ENCODE data around the gene SMKR1.
A peak's percentile ranks its signal among the peaks of the same experiment; 100 is the strongest.
"Not testable (repeated sequence)": the region's sequence is repeated elsewhere in the genome, so short reads cannot be mapped to it uniquely, and the experiment has no call there.

SMKR1 gene

DNA sequence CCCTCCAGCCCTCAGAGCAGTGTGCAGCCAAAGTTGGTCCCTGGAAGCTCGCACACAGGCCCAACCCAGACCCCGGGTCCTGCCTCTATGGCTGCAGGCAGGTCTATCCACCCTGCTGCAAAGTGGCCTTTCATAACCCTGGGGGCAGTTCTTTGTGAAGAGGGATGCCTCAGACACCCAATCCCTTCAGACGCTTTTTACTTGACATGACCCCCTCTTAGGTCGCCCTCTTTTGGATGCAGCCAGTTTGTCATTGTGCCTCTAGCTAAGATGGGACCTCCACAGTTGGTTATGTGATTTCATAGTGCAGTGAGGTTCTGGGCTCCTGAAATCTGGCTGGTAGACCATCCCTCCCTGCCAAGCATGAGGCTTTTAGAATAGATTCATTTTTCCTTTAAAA lies 27.3 kb downstream of the SMKR1 start:
- no peak for DNase-seq (ENCODE audit: low read depth in 2 of 2)

DNA sequence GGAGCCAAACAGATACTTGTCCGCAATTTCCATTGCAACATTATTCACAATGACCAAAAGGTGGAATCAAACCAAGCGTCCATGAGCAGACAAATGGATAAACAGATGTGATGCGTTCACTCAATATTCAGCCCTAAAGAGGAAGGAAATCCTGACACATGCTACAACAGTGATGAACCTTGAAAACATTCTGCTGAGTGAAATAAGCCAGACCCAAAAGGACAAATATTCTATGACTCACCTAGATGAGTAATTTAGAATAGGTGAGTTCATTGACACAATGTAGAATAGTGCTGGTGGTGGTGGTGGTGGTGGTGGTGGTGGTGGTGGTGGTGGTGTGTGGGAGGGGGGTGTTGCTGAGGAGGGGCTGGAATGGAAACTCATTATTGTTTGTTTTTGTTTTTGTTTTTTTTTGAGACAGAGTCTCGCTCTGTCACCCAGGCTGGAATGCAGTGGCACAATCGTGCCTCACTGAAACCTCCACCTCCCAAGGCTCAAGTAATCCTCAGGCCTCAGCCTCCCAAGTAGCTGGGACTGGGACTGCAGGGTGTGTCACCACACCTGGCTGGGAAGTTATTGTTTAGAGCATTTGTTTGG lies 28.6 kb downstream of the SMKR1 start:
- peak in 1 of 2 donors; percentile 18 for DNase-seq (ENCODE audit: low read depth in 2 of 2)

DNA sequence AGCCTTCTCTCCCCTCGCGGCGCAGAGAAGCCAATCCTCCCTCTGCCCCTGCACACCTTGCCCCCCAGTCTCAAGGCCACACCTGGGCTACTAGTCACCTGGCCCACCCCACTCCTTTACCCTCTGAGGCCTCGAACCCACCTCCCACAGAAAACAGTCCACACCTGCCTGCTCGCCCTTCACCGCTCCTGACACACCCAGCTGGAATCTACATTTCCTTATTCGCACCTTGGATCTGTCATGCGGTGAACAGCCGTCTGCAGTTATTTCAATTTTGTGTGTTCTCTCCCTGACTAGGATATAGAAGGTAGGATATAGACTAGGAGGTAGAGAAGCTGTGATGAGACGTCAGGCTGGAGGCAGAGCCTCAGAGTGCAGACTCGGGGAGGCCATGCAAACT lies 29.4 kb downstream of the SMKR1 start:
- DNase-seq (ENCODE audit: low read depth in 2 of 2): no peak

DNA sequence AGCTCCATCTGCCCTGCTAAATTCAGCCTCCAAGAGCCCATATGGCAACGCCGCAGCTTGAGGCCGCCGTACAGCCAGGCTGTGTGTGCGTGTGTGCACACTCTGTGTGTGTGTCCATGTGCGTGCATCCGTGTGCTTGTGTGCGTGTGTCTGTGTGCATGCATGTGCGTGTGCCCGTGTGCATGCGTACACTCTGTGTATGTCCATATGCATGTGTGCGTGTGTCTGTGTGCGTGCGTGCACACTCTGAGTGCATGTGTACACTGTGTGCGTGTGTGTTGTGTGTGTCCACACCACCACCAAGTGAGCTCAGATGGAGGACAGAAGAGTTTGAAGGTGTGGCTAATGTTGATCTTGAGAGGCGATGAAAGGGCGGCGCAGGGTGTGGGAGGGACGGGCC lies 30.0 kb downstream of the SMKR1 start:
- no peak for DNase-seq (ENCODE audit: low read depth in 2 of 2)

DNA sequence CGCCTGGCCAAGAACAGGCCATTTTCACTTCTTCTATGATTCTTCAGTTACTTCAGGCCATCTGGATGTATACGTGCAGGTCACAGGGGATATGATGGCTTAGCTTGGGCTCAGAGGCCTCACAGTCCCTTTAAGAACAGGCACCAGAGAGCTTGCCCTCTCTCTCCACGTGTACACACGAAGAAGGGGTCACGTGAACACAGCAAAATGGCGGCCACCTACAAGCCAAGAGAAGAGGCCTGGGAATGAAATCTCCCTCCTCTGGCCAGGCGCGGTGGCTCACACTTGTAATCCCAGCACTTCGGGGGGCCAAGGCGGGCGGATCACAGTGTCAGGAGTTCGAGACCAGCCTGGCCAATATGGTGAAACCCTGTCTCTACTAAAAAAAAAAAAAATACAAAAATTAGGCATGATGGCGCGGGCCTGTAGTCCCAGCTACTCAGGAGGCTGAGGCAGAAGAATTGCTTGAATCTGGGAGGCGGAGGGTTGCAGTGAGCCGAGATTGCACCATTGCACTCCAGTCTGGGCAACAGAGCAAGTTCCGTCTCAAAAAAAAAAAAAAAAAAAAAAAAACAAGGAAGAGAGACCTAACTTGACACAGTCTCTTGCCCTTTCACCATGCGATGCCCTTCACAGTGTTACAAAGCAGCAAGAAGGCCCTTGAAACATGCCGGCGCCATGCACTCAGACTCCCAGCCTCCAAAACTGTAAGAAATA lies 32.4 kb downstream of the SMKR1 start:
- not testable (repeated sequence) for DNase-seq (ENCODE audit: low read depth in 2 of 2)

DNA sequence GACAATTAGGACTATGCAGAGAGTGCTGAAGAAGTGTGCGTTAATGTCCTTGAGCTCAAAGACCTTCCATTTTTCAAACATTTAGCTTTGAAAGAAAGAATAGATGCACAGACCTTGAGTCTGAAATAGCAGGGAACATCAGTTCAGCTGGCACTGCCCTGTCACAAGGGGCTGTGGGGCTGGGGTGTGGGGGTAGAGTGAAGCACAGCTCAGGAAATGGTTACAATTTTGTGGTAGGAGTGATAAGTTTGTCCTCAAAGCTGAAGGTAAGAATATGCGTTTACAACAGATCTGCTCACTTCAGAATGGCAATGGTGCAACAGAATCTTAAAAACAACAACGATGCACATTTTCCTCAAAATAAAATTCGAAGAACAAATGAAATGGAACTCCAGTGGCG lies 33.6 kb downstream of the SMKR1 start:
- DNase-seq (ENCODE audit: low read depth in 2 of 2): no peak

DNA sequence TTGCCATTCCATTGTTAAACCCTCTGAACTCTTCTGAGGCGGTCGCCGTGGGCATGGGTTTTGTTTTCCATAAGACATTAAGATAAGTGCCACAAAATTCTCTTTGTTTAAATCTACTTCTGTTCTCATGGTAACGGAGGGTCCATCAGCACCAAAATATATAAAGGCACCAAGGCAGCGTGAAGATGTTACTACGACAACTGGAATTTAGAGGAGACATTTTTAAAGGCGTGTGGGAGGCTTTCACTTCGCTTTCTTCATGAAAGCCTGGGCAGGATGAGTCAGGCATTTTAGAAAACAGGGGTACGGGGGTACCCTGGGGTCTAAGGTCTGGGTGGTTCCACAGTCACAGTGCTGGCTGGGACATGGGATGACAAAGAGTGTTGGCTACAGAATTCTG lies 34.0 kb downstream of the SMKR1 start:
- no peak for DNase-seq (ENCODE audit: low read depth in 2 of 2)

DNA sequence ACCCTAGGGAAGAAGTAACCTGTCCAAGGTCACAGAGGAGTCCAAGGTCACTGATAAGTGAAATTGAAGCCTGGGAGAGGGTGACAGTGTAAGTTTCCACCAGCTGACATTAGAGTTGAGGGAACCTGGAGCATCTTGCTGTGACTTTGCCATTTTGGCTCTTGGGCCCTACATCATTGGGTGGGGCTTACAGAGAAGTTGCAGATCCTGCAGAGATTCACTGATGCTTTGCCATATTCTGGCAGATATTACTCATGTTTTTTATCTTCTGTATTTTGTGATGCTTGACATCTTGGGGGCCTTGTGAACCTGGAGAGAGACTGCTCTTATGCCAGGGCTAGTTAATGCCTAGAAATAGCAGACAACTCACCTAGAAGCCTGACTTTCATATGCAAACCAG lies 36.5 kb downstream of the SMKR1 start:
- DNase-seq (ENCODE audit: low read depth in 2 of 2): no peak

DNA sequence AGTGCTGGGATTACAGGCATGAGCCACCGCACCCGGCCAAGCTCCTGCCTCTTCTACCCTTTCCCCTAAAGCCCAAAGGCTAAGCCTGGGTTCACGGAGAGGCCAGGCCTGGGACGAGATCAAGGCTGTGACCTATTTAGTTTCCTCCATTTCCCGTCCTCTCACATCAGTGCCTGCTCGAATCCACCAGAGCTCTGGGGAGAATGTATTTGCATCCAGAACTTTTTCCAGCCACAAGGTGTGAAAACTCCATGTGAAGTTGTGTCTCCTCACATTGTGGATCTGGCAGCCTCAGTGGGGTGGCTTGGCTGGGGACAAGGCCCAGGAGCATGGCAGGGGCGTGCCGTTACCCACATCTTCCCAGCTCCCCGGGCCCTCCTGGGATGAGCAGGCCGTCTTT lies 38.0 kb downstream of the SMKR1 start:
- DNase-seq (ENCODE audit: low read depth in 2 of 2): no peak

DNA sequence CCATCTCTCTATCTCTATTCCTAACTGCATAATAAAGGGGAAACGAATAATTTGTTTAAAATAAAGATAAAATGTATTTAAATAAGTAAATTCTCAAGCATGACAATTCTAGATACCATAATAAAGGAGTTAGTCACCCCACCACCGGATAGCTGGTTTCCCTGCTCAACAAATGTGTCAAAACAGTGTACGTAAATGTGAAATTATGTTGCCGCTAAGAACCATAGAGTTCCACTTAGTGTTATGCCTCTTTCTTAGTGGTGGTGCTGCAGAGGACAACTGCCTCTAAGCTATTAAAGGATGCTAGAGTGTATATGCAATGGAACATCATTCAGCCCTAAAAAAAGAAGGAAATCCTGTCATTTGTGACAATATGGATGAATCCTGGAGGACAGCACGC lies 42.4 kb downstream of the SMKR1 start:
- DNase-seq (ENCODE audit: low read depth in 2 of 2): no peak

DNA sequence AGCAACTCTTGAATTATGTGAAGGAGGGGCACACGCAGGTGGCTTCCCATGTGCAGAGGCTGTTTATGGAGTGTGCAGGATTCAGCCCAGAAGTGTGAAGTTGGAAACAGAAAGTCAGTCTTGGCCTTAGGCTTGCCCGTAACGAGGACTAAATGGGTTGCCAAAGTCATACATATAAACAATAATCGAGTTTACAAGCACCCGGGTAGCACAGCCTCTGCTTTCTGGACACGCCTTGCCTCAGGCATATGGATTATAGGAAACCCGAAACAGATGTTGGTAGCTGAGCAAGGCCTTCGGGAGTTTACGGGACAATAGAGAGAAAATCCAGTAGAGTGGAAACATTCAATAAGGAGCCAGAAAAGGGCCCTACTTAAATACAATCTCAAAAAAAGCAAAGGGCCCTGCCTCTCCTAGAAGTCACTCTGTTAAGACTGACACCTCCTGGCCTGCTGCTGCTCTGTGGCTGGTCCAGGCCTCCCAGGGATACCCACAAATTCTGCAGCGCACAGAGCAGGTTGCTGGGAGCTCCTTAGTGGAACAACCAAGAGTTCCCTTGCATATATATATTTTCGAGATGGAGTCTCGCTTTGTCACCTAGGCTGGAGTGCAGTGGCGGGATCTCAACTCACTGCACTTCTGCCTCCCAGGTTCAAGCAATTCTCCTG lies 48.5 kb downstream of the SMKR1 start:
- no peak for DNase-seq (ENCODE audit: low read depth in 2 of 2)

DNA sequence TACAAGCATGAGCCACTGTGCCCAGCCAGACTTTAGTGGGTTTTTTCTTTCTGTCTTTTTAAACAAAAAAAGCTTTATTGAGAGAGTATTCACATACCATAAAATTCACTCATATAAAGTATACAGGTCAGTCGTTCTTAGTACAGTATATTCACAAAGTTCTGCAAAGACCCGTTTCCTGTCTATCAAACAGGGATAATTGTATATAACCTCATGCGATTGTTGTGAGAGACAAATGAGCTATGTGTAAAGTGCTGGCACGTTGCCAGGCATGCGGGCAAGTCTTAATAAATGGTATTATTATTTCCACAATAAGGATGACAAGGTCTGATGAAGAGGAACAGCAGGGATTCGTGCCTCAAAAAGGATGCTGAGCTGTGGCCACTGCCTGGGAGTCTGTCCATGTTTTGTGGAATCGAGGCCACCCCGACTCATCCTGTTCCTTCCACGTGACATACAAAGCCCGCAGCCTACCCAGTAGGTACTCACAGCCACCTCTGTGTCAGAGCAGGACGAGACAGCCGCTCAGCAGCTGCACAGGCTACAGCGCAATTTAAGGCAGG lies 51.6 kb downstream of the SMKR1 start:
- peak; percentile 2 to 17 for DNase-seq (ENCODE audit: low read depth in 2 of 2)

DNA sequence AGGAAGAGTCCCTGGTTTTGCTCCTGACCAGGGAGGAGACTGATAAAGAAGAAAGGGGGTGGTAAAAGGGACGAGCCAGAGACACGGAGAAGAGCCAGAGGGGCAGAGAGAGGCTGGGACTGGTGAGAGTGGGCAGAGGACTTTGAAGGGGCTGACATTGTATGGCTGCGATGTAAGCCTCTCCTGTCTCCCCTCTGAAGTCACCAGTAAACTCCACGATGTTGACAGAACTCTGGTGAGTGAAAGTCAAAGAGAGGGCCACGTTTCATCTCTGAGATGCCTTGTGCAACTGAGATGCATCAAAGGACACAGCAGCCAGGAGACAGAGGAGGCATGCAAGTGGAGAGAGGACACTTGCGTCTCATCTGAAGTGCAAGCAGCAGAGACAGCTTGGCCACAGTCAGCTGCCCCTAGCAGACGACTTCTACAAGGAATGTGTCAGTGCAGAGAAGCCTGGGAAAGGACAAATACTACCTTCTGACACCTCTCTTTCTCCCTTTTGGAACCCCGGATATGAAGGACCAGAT lies 54.3 kb downstream of the SMKR1 start:
- no peak for DNase-seq (ENCODE audit: low read depth in 2 of 2)

DNA sequence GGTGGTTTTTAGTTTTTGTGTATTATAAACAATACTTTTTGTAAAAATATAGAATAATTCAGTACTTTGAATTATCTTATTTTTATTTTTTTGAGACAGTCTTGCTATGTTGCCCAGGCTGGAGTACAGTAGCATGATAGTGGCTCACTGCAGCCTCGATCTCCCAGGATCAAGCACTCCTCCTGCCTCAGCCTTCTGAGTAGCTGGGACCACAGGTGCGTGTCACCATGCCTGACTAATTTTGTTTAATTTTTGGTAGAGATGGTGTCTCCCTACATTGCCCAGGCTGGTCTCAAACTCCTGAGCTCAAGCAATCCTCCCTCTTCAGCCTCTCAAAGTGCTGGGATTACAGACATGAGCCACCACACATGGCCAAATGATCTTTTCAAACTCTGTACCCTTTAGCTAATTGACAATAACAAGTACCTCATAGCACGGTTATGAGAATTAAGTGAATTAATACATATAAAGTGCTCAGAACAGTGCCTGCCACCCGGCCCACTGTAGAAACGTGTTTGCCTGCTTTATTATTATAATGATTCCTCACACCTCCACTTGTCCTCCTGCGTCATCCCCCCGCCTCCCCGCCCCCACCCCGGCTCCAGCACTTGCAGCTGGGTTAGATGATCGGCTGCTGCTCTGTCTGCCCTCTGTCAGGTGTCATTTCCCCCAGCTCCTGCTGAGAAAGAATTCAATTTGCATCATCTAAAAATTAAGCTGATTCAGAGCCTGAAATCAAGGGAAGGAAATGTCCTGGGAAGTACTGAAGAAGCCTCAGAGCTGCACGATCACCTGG lies 55.6 kb downstream of the SMKR1 start:
- no peak for DNase-seq (ENCODE audit: low read depth in 2 of 2)

DNA sequence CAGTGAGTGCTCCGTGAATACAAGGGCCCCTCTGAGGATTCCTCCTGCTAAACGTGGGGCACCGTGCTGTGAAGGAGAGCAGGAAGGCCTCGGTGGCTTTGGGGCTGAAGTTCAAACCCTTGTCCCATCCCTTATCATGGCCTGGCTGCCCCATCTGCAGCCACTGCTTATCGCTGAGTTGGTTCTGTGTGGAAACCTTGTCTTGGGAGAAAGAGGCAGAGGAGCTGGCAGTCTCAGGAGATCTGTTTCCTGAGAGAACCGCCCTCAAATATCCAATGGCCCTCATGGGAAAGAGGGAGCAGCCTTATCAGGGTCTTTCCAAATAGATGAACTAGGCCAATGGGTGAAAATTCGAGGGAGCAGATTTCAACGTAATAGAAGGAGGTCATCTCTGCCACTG lies 57.2 kb downstream of the SMKR1 start:
- DNase-seq (ENCODE audit: low read depth in 2 of 2): no peak

DNA sequence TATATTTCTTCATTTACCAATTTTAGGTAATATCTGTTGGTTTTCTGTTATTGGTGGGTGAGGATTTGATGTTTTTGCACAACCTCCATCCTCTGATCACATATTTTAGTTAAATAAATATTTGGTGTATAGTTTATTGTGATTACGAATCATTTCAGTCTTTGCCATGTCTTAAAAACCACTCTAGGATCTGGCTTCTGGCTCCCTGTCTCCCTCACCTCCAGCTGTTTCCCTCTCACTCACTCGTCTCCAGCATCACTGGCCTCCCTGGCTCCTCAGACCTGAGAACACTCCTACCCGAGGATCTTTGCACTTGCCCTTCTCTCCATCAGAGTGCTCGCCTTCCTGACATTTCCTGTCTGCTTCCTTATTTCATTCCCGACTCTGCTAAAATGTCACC lies 58.5 kb downstream of the SMKR1 start:
- DNase-seq (ENCODE audit: low read depth in 2 of 2): no peak

DNA sequence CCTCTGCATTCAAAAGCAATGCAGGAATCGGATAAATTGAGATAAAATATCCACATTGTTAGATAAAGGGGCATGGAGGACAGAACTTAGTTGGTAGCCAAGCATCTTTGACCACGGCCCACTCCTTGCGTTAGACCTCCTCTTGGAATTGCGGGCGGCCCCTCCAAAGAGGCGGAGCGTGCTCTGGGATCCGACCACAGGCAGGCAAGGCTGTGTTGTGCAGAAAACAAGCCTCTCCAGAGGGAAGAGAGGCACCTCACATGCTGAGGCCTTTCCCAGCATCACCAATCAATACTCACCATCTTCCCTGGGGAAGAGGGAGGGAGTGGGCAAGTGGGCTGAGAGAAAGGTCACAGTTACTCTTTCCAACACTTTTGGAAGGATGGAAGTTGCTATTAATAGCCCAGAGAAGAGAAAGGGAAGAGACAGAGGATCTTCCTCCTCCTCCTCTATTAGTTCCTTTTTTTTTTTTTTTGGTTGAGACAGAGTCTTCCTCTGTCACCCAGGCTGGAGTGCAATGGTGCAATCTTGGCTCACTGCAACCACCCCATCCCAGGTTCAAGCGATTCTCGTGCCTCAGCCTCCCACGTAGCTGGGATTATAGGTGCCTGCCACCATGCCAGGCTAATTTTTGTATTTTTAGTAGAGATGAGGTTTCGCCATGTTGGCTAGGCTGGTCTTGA lies 59.5 kb downstream of the SMKR1 start:
- DNase-seq (ENCODE audit: low read depth in 2 of 2): no peak

Data from stimulated activated CD8-positive, alpha-beta memory T cell treated with anti-CD3 and anti-CD28 coated beads, Interleukin-15, amount 100 ng/mL, for 4 hours (primary cell).